WTC11 (cell line): Measurements from ENCODE around the gene ADRB2. TPM values are rescaled to one million over a fixed set of nuclear protein-coding genes. Genes with fewer than 3 reads are reported as not detected.

ENCODE experiments used
- ATAC-seq: fragments of 200-7000 bp; cut with Tn5 transposase; 2 replicates; pipeline ENCODE4 v1.10.0; 2021; ENCODE audit warnings: mild to moderate bottlenecking, moderate library complexity
- CTCF ChIA-PET: fragments of 300-600 bp; sonication (Branson Sonifier 250); formaldehyde crosslinking; loops from one replicate; lab custom pipeline; 2021; ENCODE audit warnings: antibody characterized with exemption; lab: Charles Lee
- POLR2A ChIA-PET: fragments of 350-600 bp; sonication (Branson Sonifier 250); formaldehyde crosslinking; loops from one replicate; lab custom pipeline; 2021; ENCODE audit warnings: antibody characterized with exemption; lab: Charles Lee
- DNase-seq: peaks from one replicate; pipeline ENCODE4 v3.0.0; 2021; ENCODE audit warnings: low spot score
- H3K27ac Mint-ChIP-seq: 2 replicates; pipeline ENCODE4 v1.8.0; 2021; ENCODE audit warnings: mixed read lengths
- H3K27me3 Mint-ChIP-seq: 2 replicates; pipeline ENCODE4 v1.8.0; 2021; ENCODE audit warnings: low read depth, mild to moderate bottlenecking, moderate library complexity, mixed read lengths
- H3K36me3 Mint-ChIP-seq: 2 replicates; pipeline ENCODE4 v1.8.0; 2021; ENCODE audit warnings: mixed read lengths
- H3K4me1 Mint-ChIP-seq: 2 replicates; pipeline ENCODE4 v1.8.0; 2022; ENCODE audit warnings: mixed read lengths
- H3K4me3 Mint-ChIP-seq: 2 replicates; pipeline ENCODE4 v1.8.0; 2021; ENCODE audit warnings: mild to moderate bottlenecking, moderate library complexity, mixed read lengths
- H3K9me3 Mint-ChIP-seq: 2 replicates; pipeline ENCODE4 v1.8.0; 2021; ENCODE audit warnings: mixed read lengths
- AR ChIP-seq: fragments of 250-450 bp; sonication (Bioruptor Pico); IDR thresholded peaks from 2 replicates; pipeline ENCODE4 v1.9.0; 2021; ENCODE audit warnings: mild to moderate bottlenecking
- CREM ChIP-seq: sonication (generic); formaldehyde crosslinking; IDR thresholded peaks from 2 replicates; pipeline ENCODE4 v1.8.1; 2022; ENCODE audit warnings: mild to moderate bottlenecking, missing genetic modification reagents, moderate library complexity
- ETV6 ChIP-seq: sonication (generic); formaldehyde crosslinking; IDR thresholded peaks from 2 replicates; pipeline ENCODE4 v1.8.1; 2022; ENCODE audit warnings: mild to moderate bottlenecking, missing genetic modification reagents
- FOXP1 ChIP-seq: sonication (generic); formaldehyde crosslinking; IDR thresholded peaks from 2 replicates; pipeline ENCODE4 v1.8.0; 2022; ENCODE audit warnings: missing genetic modification reagents, mild to moderate bottlenecking, moderate library complexity, borderline replicate concordance
- IRF2 ChIP-seq: sonication (generic); formaldehyde crosslinking; IDR thresholded peaks from 2 replicates; pipeline ENCODE4 v1.8.0; 2022; ENCODE audit warnings: low read depth, missing genetic modification reagents, borderline replicate concordance
- MAX ChIP-seq: sonication (generic); formaldehyde crosslinking; IDR thresholded peaks from 2 replicates; pipeline ENCODE4 v1.8.0; 2022; ENCODE audit warnings: mild to moderate bottlenecking, missing genetic modification reagents
- MYBL2 ChIP-seq: sonication (generic); formaldehyde crosslinking; IDR thresholded peaks from 2 replicates; pipeline ENCODE4 v1.8.1; 2023; ENCODE audit warnings: mild to moderate bottlenecking, moderate library complexity, missing genetic modification reagents
- OVOL2 ChIP-seq: fragments of 250-450 bp; sonication (Bioruptor Pico); IDR thresholded peaks from 2 replicates; pipeline ENCODE4 v1.9.0; 2021; ENCODE audit warnings: mild to moderate bottlenecking, borderline replicate concordance
- SMAD3 ChIP-seq: sonication (generic); formaldehyde crosslinking; IDR thresholded peaks from 2 replicates; pipeline ENCODE4 v1.8.0; 2022; ENCODE audit warnings: missing genetic modification reagents, mild to moderate bottlenecking, borderline replicate concordance
- total RNA-seq: library from RNA; stranded (reverse); gene quantifications from 3 replicates; pipeline ENCODE4 v1.2.3, GENCODE V29; 2021
- TF ChIP-seq, protein P1 (sequence below): sonication (generic); formaldehyde crosslinking; IDR thresholded peaks from 2 replicates; pipeline ENCODE4 v1.8.0; 2023; ENCODE audit warnings: missing genetic modification reagents, mild to moderate bottlenecking, borderline replicate concordance
- TF ChIP-seq, protein P2 (sequence below): sonication (generic); formaldehyde crosslinking; IDR thresholded peaks from 2 replicates; pipeline ENCODE4 v1.8.1; 2023; ENCODE audit warnings: mild to moderate bottlenecking, moderate library complexity, missing genetic modification reagents

Gene ADRB2
- total RNA-seq, 1 experiment from 2014 or later: 1.2 TPM

GRCh38 chr5:148816782-148817181 lies 9.6 kb upstream of the ADRB2 start:
- no peak for ATAC-seq
- DNase-seq: no peak
- ChIA-PET POLR2A (no interaction called here), CTCF (interaction anchor here (0.9 kb wide), 1 partner anchor 298 kb away, joined by 3 read pairs; no protein-coding TSS in a partner anchor)
- Mint-ChIP-seq H3K36me3 (no peaks in the 10 kb centered on the region), H3K27ac (no peak overlapping the region), H3K9me3 (peaks cover 9% of the 10 kb centered on the region; the same call in 1 of the 2 replicates), H3K27me3 (no peaks in the 10 kb centered on the region), H3K4me1 (no peaks in the 10 kb centered on the region)
- no peak for TF ChIP-seq MAX (CRISPR knock-in tag)
- TF ChIP-seq FOXP1: no peak
- TF ChIP-seq, all 79 proteins: peak for 0
- no peak overlapping the region for H3K4me3 Mint-ChIP-seq

- H3K9me3 Mint-ChIP-seq: 0 out of 2 replicates have a peak, but pooled peaks cover 5% of the 10 kb centered on the region
- no peak for ATAC-seq
- no peak for TF ChIP-seq SMAD3 (CRISPR knock-in tag)
- no peak for TF ChIP-seq MYBL2 (CRISPR knock-in tag)
- TF ChIP-seq, protein P1, sequence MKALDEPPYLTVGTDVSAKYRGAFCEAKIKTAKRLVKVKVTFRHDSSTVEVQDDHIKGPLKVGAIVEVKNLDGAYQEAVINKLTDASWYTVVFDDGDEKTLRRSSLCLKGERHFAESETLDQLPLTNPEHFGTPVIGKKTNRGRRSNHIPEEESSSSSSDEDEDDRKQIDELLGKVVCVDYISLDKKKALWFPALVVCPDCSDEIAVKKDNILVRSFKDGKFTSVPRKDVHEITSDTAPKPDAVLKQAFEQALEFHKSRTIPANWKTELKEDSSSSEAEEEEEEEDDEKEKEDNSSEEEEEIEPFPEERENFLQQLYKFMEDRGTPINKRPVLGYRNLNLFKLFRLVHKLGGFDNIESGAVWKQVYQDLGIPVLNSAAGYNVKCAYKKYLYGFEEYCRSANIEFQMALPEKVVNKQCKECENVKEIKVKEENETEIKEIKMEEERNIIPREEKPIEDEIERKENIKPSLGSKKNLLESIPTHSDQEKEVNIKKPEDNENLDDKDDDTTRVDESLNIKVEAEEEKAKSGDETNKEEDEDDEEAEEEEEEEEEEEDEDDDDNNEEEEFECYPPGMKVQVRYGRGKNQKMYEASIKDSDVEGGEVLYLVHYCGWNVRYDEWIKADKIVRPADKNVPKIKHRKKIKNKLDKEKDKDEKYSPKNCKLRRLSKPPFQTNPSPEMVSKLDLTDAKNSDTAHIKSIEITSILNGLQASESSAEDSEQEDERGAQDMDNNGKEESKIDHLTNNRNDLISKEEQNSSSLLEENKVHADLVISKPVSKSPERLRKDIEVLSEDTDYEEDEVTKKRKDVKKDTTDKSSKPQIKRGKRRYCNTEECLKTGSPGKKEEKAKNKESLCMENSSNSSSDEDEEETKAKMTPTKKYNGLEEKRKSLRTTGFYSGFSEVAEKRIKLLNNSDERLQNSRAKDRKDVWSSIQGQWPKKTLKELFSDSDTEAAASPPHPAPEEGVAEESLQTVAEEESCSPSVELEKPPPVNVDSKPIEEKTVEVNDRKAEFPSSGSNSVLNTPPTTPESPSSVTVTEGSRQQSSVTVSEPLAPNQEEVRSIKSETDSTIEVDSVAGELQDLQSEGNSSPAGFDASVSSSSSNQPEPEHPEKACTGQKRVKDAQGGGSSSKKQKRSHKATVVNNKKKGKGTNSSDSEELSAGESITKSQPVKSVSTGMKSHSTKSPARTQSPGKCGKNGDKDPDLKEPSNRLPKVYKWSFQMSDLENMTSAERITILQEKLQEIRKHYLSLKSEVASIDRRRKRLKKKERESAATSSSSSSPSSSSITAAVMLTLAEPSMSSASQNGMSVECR: no peak
- TF ChIP-seq, protein P2, sequence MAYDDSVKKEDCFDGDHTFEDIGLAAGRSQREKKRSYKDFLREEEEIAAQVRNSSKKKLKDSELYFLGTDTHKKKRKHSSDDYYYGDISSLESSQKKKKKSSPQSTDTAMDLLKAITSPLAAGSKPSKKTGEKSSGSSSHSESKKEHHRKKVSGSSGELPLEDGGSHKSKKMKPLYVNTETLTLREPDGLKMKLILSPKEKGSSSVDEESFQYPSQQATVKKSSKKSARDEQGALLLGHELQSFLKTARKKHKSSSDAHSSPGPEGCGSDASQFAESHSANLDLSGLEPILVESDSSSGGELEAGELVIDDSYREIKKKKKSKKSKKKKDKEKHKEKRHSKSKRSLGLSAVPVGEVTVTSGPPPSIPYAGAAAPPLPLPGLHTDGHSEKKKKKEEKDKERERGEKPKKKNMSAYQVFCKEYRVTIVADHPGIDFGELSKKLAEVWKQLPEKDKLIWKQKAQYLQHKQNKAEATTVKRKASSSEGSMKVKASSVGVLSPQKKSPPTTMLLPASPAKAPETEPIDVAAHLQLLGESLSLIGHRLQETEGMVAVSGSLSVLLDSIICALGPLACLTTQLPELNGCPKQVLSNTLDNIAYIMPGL (CRISPR knock-in tag): no peak
- TF ChIP-seq IRF2: no peak
- no peak for TF ChIP-seq CREM (CRISPR knock-in tag)
- TF ChIP-seq AR (CRISPR knock-in tag): no peak
- no peak for TF ChIP-seq OVOL2 (CRISPR knock-in tag)
- no peak for TF ChIP-seq ETV6 (CRISPR knock-in tag)
- TF ChIP-seq, all 79 proteins: peak for 0
- Mint-ChIP-seq H3K4me1 (no peaks in the 10 kb centered on the region), H3K36me3 (no peaks in the 10 kb centered on the region), H3K4me3 (no peak overlapping the region), H3K27ac (no peak overlapping the region), H3K27me3 (no peaks in the 10 kb centered on the region)
- ChIA-PET POLR2A (no interaction called here), CTCF (interaction anchor here (0.9 to 1.0 kb wide), 4 partner anchors 77 to 297 kb away, joined by 3 to 6 read pairs (median 3); no protein-coding TSS in a partner anchor)
- DNase-seq: no peak
These were observed 8.8 kb upstream of the ADRB2 start for GRCh38 chr5:148817606-148818005.
